ENCODE results near the gene CYP26B1.

The CYP26B1 gene

GRCh38 chr2:72130659-72131360 lies 16.9 kb downstream of the CYP26B1 start:
- Histone ChIP-seq H3K36me3 (replicated peaks; ENCODE audit: insufficient read depth, low read length) (no peaks in the 10 kb centered on the region), H3K9me2 (replicated peaks; ENCODE audit: insufficient read depth, low read length) (no peaks in the 10 kb centered on the region), H2AFZ (ENCODE audit: low read length) (no peak overlapping the region), H3K9ac (ENCODE audit: low read length) (no peak overlapping the region), H3K4me3 (ENCODE audit: low read length) (no peak overlapping the region), H3K4me1 (ENCODE audit: low read length) (no peaks in the 10 kb centered on the region), H3K9me3 (replicated peaks; ENCODE audit: insufficient read depth, low read length) (no peaks in the 10 kb centered on the region), H3F3A (ENCODE audit: insufficient read depth, low read length) (no peaks in the 10 kb centered on the region), H3K27me3 (replicated peaks; ENCODE audit: insufficient read depth, low read length) (no peaks in the 10 kb centered on the region), H3K4me2 (ENCODE audit: low read depth, low read length) (no peak overlapping the region), H4K20me1 (ENCODE audit: insufficient read depth, low read length) (no peaks in the 10 kb centered on the region), H3K79me2 (ENCODE audit: low read length) (no peaks in the 10 kb centered on the region), H3K27ac (ENCODE audit: low read length) (no peak overlapping the region)
- DNase-seq, result no peak
- TF ChIP-seq EZH2 (optimal IDR thresholded peaks at IDR 0.05; ENCODE audit: low read depth, low read length), result no peak
- TF ChIP-seq EZH2phosphoT487 (IDR thresholded peaks at IDR 0.05; ENCODE audit: low read length), result no peak

- no peaks in the 10 kb centered on the region for H4K20me1 ChIP-seq (ENCODE audit: insufficient read depth, low read length)
- H3K9me2 ChIP-seq (replicated peaks; ENCODE audit: insufficient read depth, low read length), result no peaks in the 10 kb centered on the region
- no peaks in the 10 kb centered on the region for H3K27me3 ChIP-seq (replicated peaks; ENCODE audit: insufficient read depth, low read length)
- no peaks in the 10 kb centered on the region for H3K9me3 ChIP-seq (replicated peaks; ENCODE audit: insufficient read depth, low read length)
- H2AFZ ChIP-seq (ENCODE audit: low read length), result no peak overlapping the region
- no peak overlapping the region for H3K4me2 ChIP-seq (ENCODE audit: low read depth, low read length)
- no peaks in the 10 kb centered on the region for H3K36me3 ChIP-seq (replicated peaks; ENCODE audit: insufficient read depth, low read length)
- DNase-seq, result no peak
- TF ChIP-seq EZH2phosphoT487 (IDR thresholded peaks at IDR 0.05; ENCODE audit: low read length), result no peak
- no peak for TF ChIP-seq CTCF (IDR thresholded peaks at IDR 0.05; ENCODE audit: low read length)
- TF ChIP-seq EZH2 (optimal IDR thresholded peaks at IDR 0.05; ENCODE audit: low read depth, low read length), result no peak
- no peak overlapping the region for H3K27ac ChIP-seq (ENCODE audit: low read length)
- no peak overlapping the region for H3K9ac ChIP-seq (ENCODE audit: low read length)
- H3K4me3 ChIP-seq (ENCODE audit: low read length), result no peak overlapping the region
- H3K79me2 ChIP-seq (ENCODE audit: low read length), result no peaks in the 10 kb centered on the region
- H3K4me1 ChIP-seq (ENCODE audit: low read length), result no peaks in the 10 kb centered on the region
- H3F3A ChIP-seq (ENCODE audit: insufficient read depth, low read length), result no peaks in the 10 kb centered on the region
Measured at GRCh38 chr2:72129681-72130340, 17.9 kb downstream of the CYP26B1 start.

- H3K27me3 ChIP-seq (replicated peaks; ENCODE audit: insufficient read depth, low read length), result no peaks in the 10 kb centered on the region
- no peak for DNase-seq
- H2AFZ ChIP-seq (ENCODE audit: low read length), result no peak overlapping the region
- H3K9ac ChIP-seq (ENCODE audit: low read length), result no peak overlapping the region
- H3K4me1 ChIP-seq (ENCODE audit: low read length), result no peaks in the 10 kb centered on the region
- H3F3A ChIP-seq (ENCODE audit: insufficient read depth, low read length), result no peaks in the 10 kb centered on the region
- no peaks in the 10 kb centered on the region for H3K9me3 ChIP-seq (replicated peaks; ENCODE audit: insufficient read depth, low read length)
- no peaks in the 10 kb centered on the region for H4K20me1 ChIP-seq (ENCODE audit: insufficient read depth, low read length)
- TF ChIP-seq EZH2 (optimal IDR thresholded peaks at IDR 0.05; ENCODE audit: low read depth, low read length) (no peak), EZH2phosphoT487 (IDR thresholded peaks at IDR 0.05; ENCODE audit: low read length) (no peak), CTCF (IDR thresholded peaks at IDR 0.05; ENCODE audit: low read length) (no peak)
- no peak overlapping the region for H3K27ac ChIP-seq (ENCODE audit: low read length)
- no peaks in the 10 kb centered on the region for H3K79me2 ChIP-seq (ENCODE audit: low read length)
- no peak overlapping the region for H3K4me2 ChIP-seq (ENCODE audit: low read depth, low read length)
- H3K36me3 ChIP-seq (replicated peaks; ENCODE audit: insufficient read depth, low read length), result no peaks in the 10 kb centered on the region
- no peaks in the 10 kb centered on the region for H3K9me2 ChIP-seq (replicated peaks; ENCODE audit: insufficient read depth, low read length)
- no peak overlapping the region for H3K4me3 ChIP-seq (ENCODE audit: low read length)
Measured at GRCh38 chr2:72128843-72129227, 18.8 kb downstream of the CYP26B1 start.

Measured in MM.1S (cell line).